GM23248 (cell line): ENCODE data around the gene MYPN. TPM values are rescaled to one million over a fixed set of nuclear protein-coding genes. Genes with fewer than 3 reads are reported as not detected.

Experiments used
- DNase-seq: peaks from one replicate; pipeline ENCODE4 v3.0.0-alpha.2; 2015
- H2AFZ ChIP-seq: fragments of 200-600 bp; sonication (generic); 2 replicates; pipeline ENCODE4 v1.6.1; 2016; ENCODE audit warnings: antibody characterized with exemption
- H3F3A ChIP-seq: fragments of 200-600 bp; sonication (generic); 2 replicates; pipeline ENCODE4 v1.6.1; 2016; ENCODE audit warnings: mild to moderate bottlenecking, antibody characterized with exemption, mixed run types; ENCODE audit not compliant: insufficient read depth
- H3K27ac ChIP-seq: fragments of 200-600 bp; sonication (generic); 2 replicates; pipeline ENCODE4 v1.5.1; 2016; ENCODE audit warnings: mild to moderate bottlenecking
- H3K27me3 ChIP-seq: fragments of 200-600 bp; sonication (generic); replicated peaks from 2 replicates; pipeline ENCODE4 v1.6.1; 2016; ENCODE audit warnings: mild to moderate bottlenecking; ENCODE audit not compliant: insufficient read depth
- H3K36me3 ChIP-seq: fragments of 200-600 bp; sonication (generic); 2 replicates; pipeline ENCODE4 v1.6.1; 2016; ENCODE audit warnings: low read depth, mild to moderate bottlenecking
- H3K4me1 ChIP-seq: fragments of 200-600 bp; sonication (generic); 2 replicates; pipeline ENCODE4 v1.6.1; 2016; ENCODE audit warnings: mild to moderate bottlenecking; ENCODE audit not compliant: insufficient read depth
- H3K4me2 ChIP-seq: fragments of 200-600 bp; sonication (generic); one replicate; pipeline ENCODE4 v1.6.1; 2016; ENCODE audit warnings: mild to moderate bottlenecking; ENCODE audit not compliant: unreplicated experiment
- H3K4me3 ChIP-seq: fragments of 200-600 bp; sonication (generic); 2 replicates; pipeline ENCODE4 v1.5.1; 2016; ENCODE audit warnings: mild to moderate bottlenecking
- H3K79me2 ChIP-seq: fragments of 200-600 bp; sonication (generic); 2 replicates; pipeline ENCODE4 v1.6.1; 2016; ENCODE audit warnings: mild to moderate bottlenecking; ENCODE audit not compliant: insufficient read depth
- H3K9ac ChIP-seq: fragments of 200-600 bp; sonication (generic); 2 replicates; pipeline ENCODE4 v1.6.1; 2016; ENCODE audit warnings: mild to moderate bottlenecking
- H3K9me2 ChIP-seq: fragments of 200-600 bp; sonication (generic); 2 replicates; pipeline ENCODE4 v1.6.1; 2016; ENCODE audit warnings: mixed run types, mild to moderate bottlenecking, moderate library complexity; ENCODE audit not compliant: insufficient read depth
- H3K9me3 ChIP-seq: fragments of 200-600 bp; sonication (generic); one replicate; pipeline ENCODE4 v1.6.1; 2017; ENCODE audit warnings: low read depth
- H4K20me1 ChIP-seq: fragments of 200-600 bp; sonication (generic); 2 replicates; pipeline ENCODE4 v1.6.0; 2016; ENCODE audit not compliant: insufficient read depth
- EZH2 ChIP-seq: fragments of 200-600 bp; sonication (generic); IDR thresholded peaks from 2 replicates; pipeline ENCODE4 v1.6.1; 2018; ENCODE audit warnings: antibody characterized with exemption, mild to moderate bottlenecking; ENCODE audit not compliant: insufficient read depth, poor library complexity, severe bottlenecking
- EZH2phosphoT487 ChIP-seq: fragments of 200-600 bp; sonication (generic); IDR thresholded peaks from 2 replicates; pipeline ENCODE4 v1.6.1; 2018; ENCODE audit warnings: antibody characterized with exemption, moderate library complexity, mild to moderate bottlenecking, low read depth; ENCODE audit not compliant: insufficient read depth
- WGBS, 2 experiments: methylation state at CpG; one replicate each; pipeline ENCODE4 v1.1.6; 2015 to 2017; ENCODE audit warnings: low lambda C conversion rate in 2 of 2, low coverage in 1 of 2; ENCODE audit errors: missing lambda C conversion rate in 2 of 2; 5-methylcytosine and 5-hydroxymethylcytosine counted together
- in situ Hi-C: fragments of 300-500 bp; cut with MboI; formaldehyde crosslinking; loops from 2 replicates; pipeline ENCODE4 v1.15.0; 2020
- polyA plus RNA-seq: library from polyadenylated mRNA; unstranded; fragments of >200 nt; fragmentation: Nextera tagmentation; extraction: Ambion mirVana; gene quantifications from 2 replicates; pipeline ENCODE4 v1.2.1, GENCODE V29; 2016
- total RNA-seq: library from RNA; depleted of rRNA; stranded (reverse); fragments of >200 nt; shearing (Covaris generic); gene quantifications from 2 replicates; pipeline ENCODE4 v1.2.3, GENCODE V29; 2014

Gene MYPN
- total and polyA plus RNA-seq, 2 experiments from 2014 or later, result 9.2 to 14.5 TPM

- H3K9me2 ChIP-seq, result no peaks in the 10 kb centered on the region
- H3F3A ChIP-seq, result peaks cover 19% of the 10 kb centered on the region; the same call in 1 of the 2 replicates
- 0 out of 2 replicates have a peak, but pooled peaks cover 2% of the 10 kb centered on the region for H3K79me2 ChIP-seq
- TF ChIP-seq EZH2phosphoT487, result no peak
- no peak for TF ChIP-seq EZH2
- H3K9ac ChIP-seq, result no peak overlapping the region
- H3K4me1 ChIP-seq, result peaks cover 7% of the 10 kb centered on the region
- H4K20me1 ChIP-seq, result no peaks in the 10 kb centered on the region
- 92% methylated on average over 6 of the region's 6 CpGs for WGBS, 2 experiments
- peaks cover 12% of the 10 kb centered on the region for H3K36me3 ChIP-seq
- in situ Hi-C loops, result loop anchor here (5.0 kb wide), 1 partner anchor 37 kb away; the partner anchor contains the start of gene MYPN
- H3K4me2 ChIP-seq, result no peak overlapping the region
- DNase-seq, result no peak
- H3K27ac ChIP-seq, result no peak overlapping the region
- no peaks in the 10 kb centered on the region for H3K9me3 ChIP-seq
- H2AFZ ChIP-seq, result no peak overlapping the region
- H3K27me3 ChIP-seq, result no peaks in the 10 kb centered on the region
- no peak overlapping the region for H3K4me3 ChIP-seq
These were observed 35.4 kb downstream of the MYPN start for GRCh38 chr10:68144709-68145108.

- H3K9me2 ChIP-seq, result no peaks in the 10 kb centered on the region
- no peaks in the 10 kb centered on the region for H3K4me1 ChIP-seq
- in situ Hi-C loops, result loop anchor here (5.0 kb wide), 1 partner anchor 38 kb away; the partner anchor contains the start of gene MYPN
- H3K4me3 ChIP-seq, result no peak overlapping the region
- H3K36me3 ChIP-seq, result peaks cover 18% of the 10 kb centered on the region
- H3K4me2 ChIP-seq, result no peak overlapping the region
- no peaks in the 10 kb centered on the region for H3K79me2 ChIP-seq
- no peak overlapping the region for H3K27ac ChIP-seq
- TF ChIP-seq EZH2 (no peak), EZH2phosphoT487 (no peak)
- 80 to 83% methylated on average over 3 of the region's 3 CpGs for WGBS, 2 experiments
- H4K20me1 ChIP-seq, result no peaks in the 10 kb centered on the region
- DNase-seq, result no peak
- H2AFZ ChIP-seq, result no peak overlapping the region
- no peaks in the 10 kb centered on the region for H3K27me3 ChIP-seq
- H3F3A ChIP-seq, result peaks cover 29% of the 10 kb centered on the region; the same call in 1 of the 2 replicates
- no peaks in the 10 kb centered on the region for H3K9me3 ChIP-seq
- H3K9ac ChIP-seq, result no peak overlapping the region
These were observed 36.4 kb downstream of the MYPN start for GRCh38 chr10:68145705-68146104.

- 97 to 100% methylated on average over 1 of the region's 1 CpG for WGBS, 2 experiments
- no peak overlapping the region for H3K27ac ChIP-seq
- H3K36me3 ChIP-seq, result peaks cover 18% of the 10 kb centered on the region
- no peak overlapping the region for H2AFZ ChIP-seq
- H3K9ac ChIP-seq, result no peak overlapping the region
- H3K9me3 ChIP-seq, result no peaks in the 10 kb centered on the region
- H3F3A ChIP-seq, result peaks cover 33% of the 10 kb centered on the region; the same call in 1 of the 2 replicates
- no peak overlapping the region for H3K4me2 ChIP-seq
- no peak for DNase-seq
- H3K4me1 ChIP-seq, result no peaks in the 10 kb centered on the region
- H3K4me3 ChIP-seq, result no peak overlapping the region
- no peaks in the 10 kb centered on the region for H3K9me2 ChIP-seq
- in situ Hi-C loops, result loop anchor here (5.0 kb wide), 1 partner anchor 39 kb away; the partner anchor contains the start of gene MYPN
- no peaks in the 10 kb centered on the region for H4K20me1 ChIP-seq
- TF ChIP-seq EZH2phosphoT487, result no peak
- H3K79me2 ChIP-seq, result no peaks in the 10 kb centered on the region
- H3K27me3 ChIP-seq, result no peaks in the 10 kb centered on the region
These were observed 36.8 kb downstream of the MYPN start for GRCh38 chr10:68146133-68146532.

DNA sequence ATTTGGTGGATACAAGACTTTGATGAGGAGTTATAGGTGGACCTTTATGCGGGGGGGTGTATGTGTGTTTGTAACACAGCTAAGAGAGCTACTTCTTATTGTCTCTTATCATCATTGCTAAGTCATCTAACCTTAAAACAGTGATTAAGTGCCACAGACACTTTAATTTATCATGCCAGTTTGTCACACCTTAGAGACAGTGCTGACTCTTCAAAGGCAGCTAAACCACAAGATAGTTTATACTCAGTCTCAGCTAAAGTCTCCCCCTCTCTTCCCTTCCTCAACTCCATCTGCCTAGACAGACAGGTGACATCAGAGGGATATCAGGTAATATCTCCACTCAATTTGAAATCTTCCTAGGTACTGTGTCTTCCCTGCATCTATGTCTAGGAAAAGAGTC, 42.2 kb downstream of the MYPN start:
- no peak overlapping the region for H3K9ac ChIP-seq
- no peak overlapping the region for H3K4me3 ChIP-seq
- H3K9me3 ChIP-seq, result no peaks in the 10 kb centered on the region
- H3K9me2 ChIP-seq, result no peaks in the 10 kb centered on the region
- in situ Hi-C loops, result no loop called here
- H4K20me1 ChIP-seq, result no peaks in the 10 kb centered on the region
- H3F3A ChIP-seq, result peaks cover 73% of the 10 kb centered on the region
- H3K79me2 ChIP-seq, result no peaks in the 10 kb centered on the region
- H3K27ac ChIP-seq, result peak overlapping the region; percentile 87; the same call in 1 of the 2 replicates
- H3K4me2 ChIP-seq, result no peak overlapping the region
- H3K4me1 ChIP-seq, result peaks cover 33% of the 10 kb centered on the region
- peaks cover 14% of the 10 kb centered on the region; the same call in 1 of the 2 replicates for H3K36me3 ChIP-seq
- DNase-seq, result no peak
- WGBS, 2 experiments, result 95 to 100% methylated on average over 1 of the region's 1 CpG
- H3K27me3 ChIP-seq, result no peaks in the 10 kb centered on the region
- H2AFZ ChIP-seq, result no peak overlapping the region
- TF ChIP-seq EZH2, result no peak
- TF ChIP-seq EZH2phosphoT487, result no peak
